Testis (tissue), 3 donors: ENCODE results near the gene PARL. TPM values are rescaled to one million over a fixed set of nuclear protein-coding genes. Genes with fewer than 3 reads are reported as not detected.

ENCODE experiments used
- DNase-seq: peaks from one replicate; pipeline ENCODE4 v3.0.0-alpha.2; 2019
- H3K27ac ChIP-seq, 2 donors: fragments of 200-600 bp; sonication (generic); one replicate each; pipeline ENCODE4 v1.5.1; 2019
- H3K27me3 ChIP-seq: fragments of 200-600 bp; sonication (generic); one replicate; pipeline ENCODE4 v1.5.1; 2019
- H3K36me3 ChIP-seq: fragments of 200-600 bp; sonication (generic); one replicate; pipeline ENCODE4 v1.5.1; 2017; ENCODE audit warnings: low read depth; ENCODE audit errors: missing control alignments
- H3K4me1 ChIP-seq: fragments of 200-600 bp; sonication (generic); one replicate; pipeline ENCODE4 v1.5.1; 2019
- H3K4me3 ChIP-seq, 2 donors: fragments of 200-600 bp; sonication (generic); one replicate each; pipeline ENCODE4 v1.5.1; 2017 to 2019
- H3K9me3 ChIP-seq: fragments of 200-600 bp; sonication (generic); one replicate; pipeline ENCODE4 v1.5.1; 2017
- POLR2A ChIP-seq: fragments of 450-650 bp; IDR thresholded peaks from one replicate; pipeline ENCODE4 v1.6.1; 2017; ENCODE audit warnings: antibody characterized with exemption, mild to moderate bottlenecking, moderate library complexity
- WGBS, 2 donors: methylation state at CpG; one replicate each; pipeline ENCODE4 v1.1.5; 2018; 5-methylcytosine and 5-hydroxymethylcytosine counted together
- intact Hi-C: fragments of 100-400 bp; cut with DNase I; formaldehyde crosslinking; loops from one replicate; pipeline ENCODE4 v1.15.1; 2023; ENCODE audit warnings: low total_unique reads
- polyA plus RNA-seq: library from polyadenylated mRNA; stranded (reverse); fragments of 350-450 nt; fragmentation: Illumina TruSeq; extraction: RNeasy Lipid Tissue Mini Kit (QIAGEN cat#74804); gene quantifications from one replicate; pipeline ENCODE4 v1.2.3, GENCODE V29; 2014; ENCODE audit warnings: low read depth, low replicate concordance; ENCODE audit not compliant: insufficient read depth
- total RNA-seq, 2 donors: library from RNA; depleted of rRNA; stranded (reverse); fragments of >200 nt; gene quantifications; one replicate each; pipeline ENCODE4 v1.2.3, GENCODE V29; 2016
- TF ChIP-seq, protein P1 (sequence below), 3 experiments: fragments of 450-650 bp in 2 of 3; fragments of 200-600 bp in 1 of 3; sonication (generic) in 1 of 3; IDR thresholded peaks; one replicate each; pipeline ENCODE4 v1.5.1; 2016 to 2019; ENCODE audit warnings: antibody characterized with exemption in 3 of 3, mild to moderate bottlenecking in 2 of 3, moderate library complexity in 1 of 3

The PARL gene
- total and polyA plus RNA-seq, 3 donors from 2014 or later, result 55.5 to 64.2 (median 57.6) TPM

DNA sequence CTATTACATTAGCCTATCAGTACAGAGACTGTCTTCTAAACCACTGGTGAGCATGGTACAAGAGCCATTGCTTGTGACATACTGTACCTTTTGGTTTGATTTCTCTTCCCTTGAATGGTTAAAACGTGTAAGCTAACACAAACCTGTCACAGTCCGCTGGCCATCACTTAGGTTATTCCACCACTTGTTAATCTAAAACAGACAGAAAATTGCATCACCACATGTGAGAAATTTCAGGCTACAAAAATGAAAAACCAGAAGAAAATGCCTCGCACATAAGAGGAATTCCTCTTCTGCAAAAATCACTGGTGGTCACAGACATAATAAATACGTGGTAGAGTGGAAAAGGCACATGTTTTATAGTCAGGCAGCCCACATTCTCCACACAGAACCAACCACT, 22.1 kb downstream of the PARL start:
- Histone ChIP-seq H3K9me3 (no peaks in the 10 kb centered on the region), H3K36me3 (no peaks in the 10 kb centered on the region), H3K27ac (no peak overlapping the region), H3K4me3 (no peak overlapping the region), H3K4me1 (no peaks in the 10 kb centered on the region), H3K27me3 (no peaks in the 10 kb centered on the region)
- no peak for DNase-seq
- WGBS, 2 donors, result 92 to 93% methylated on average over 4 of the region's 4 CpGs
- intact Hi-C loops, result no loop called here
- TF ChIP-seq, protein P1, sequence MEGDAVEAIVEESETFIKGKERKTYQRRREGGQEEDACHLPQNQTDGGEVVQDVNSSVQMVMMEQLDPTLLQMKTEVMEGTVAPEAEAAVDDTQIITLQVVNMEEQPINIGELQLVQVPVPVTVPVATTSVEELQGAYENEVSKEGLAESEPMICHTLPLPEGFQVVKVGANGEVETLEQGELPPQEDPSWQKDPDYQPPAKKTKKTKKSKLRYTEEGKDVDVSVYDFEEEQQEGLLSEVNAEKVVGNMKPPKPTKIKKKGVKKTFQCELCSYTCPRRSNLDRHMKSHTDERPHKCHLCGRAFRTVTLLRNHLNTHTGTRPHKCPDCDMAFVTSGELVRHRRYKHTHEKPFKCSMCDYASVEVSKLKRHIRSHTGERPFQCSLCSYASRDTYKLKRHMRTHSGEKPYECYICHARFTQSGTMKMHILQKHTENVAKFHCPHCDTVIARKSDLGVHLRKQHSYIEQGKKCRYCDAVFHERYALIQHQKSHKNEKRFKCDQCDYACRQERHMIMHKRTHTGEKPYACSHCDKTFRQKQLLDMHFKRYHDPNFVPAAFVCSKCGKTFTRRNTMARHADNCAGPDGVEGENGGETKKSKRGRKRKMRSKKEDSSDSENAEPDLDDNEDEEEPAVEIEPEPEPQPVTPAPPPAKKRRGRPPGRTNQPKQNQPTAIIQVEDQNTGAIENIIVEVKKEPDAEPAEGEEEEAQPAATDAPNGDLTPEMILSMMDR (IDR thresholded peaks at IDR 0.05), result no peak
- TF ChIP-seq POLR2A, result no peak

- H3K36me3 ChIP-seq, result no peaks in the 10 kb centered on the region
- H3K4me3 ChIP-seq, result no peak overlapping the region
- DNase-seq, result no peak
- intact Hi-C loops, result no loop called here
- H3K4me1 ChIP-seq, result no peaks in the 10 kb centered on the region
- H3K9me3 ChIP-seq, result no peaks in the 10 kb centered on the region
- WGBS, 2 donors, result 88 to 97% methylated on average over 3 of the region's 3 CpGs
- no peak overlapping the region for H3K27ac ChIP-seq
- H3K27me3 ChIP-seq, result no peaks in the 10 kb centered on the region
- TF ChIP-seq POLR2A, result no peak
- TF ChIP-seq, protein P1 (IDR thresholded peaks at IDR 0.05), result no peak
Measured at GRCh38 chr3:183857863-183858262, 26.8 kb downstream of the PARL start.

- TF ChIP-seq, protein P1 (IDR thresholded peaks at IDR 0.05), result no peak
- no peak for TF ChIP-seq POLR2A
- 83 to 89% methylated on average over 4 of the region's 4 CpGs for WGBS, 2 donors
- H3K4me3 ChIP-seq, result no peak overlapping the region
- intact Hi-C loops, result no loop called here
- H3K36me3 ChIP-seq, result no peaks in the 10 kb centered on the region
- H3K27ac ChIP-seq, result no peak overlapping the region
- DNase-seq, result no peak
- H3K9me3 ChIP-seq, result no peaks in the 10 kb centered on the region
- H3K27me3 ChIP-seq, result no peaks in the 10 kb centered on the region
- H3K4me1 ChIP-seq, result no peaks in the 10 kb centered on the region
Measured at GRCh38 chr3:183854318-183855035, 30.2 kb downstream of the PARL start.

DNA sequence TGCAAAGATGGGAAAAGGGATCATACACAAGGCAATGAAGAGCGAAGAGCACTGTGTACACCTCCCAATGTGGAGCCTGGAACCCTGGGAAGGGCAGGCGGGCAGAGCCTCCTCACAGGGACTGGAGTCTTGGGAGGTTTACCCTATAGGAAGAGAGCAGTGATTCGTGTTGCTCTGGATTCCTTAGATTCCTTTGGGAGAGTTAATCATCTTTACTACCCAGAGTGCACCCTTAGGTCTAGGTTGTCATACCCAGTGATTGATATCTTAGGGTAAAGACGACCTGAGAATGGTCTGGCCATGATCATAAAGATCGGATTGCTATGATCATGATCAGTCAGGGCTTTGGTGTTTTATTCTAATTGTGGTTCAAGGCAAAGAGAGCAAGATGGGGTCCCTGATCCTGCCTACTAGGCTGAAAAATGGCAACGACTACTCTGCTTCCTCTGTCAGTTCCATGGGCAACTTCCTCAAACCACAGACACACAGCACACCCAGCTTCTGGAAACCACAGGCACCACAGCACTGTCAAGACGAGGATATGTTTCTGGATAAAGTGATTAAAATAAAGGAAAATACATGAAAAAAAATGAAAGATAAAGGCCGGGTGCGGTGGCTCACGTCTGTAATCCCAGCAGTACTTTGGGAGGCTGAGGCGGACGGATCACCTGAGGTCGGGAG, 38.9 kb downstream of the PARL start:
- H3K9me3 ChIP-seq, result no peaks in the 10 kb centered on the region
- no peak overlapping the region for H3K4me3 ChIP-seq
- no peak overlapping the region for H3K27ac ChIP-seq
- WGBS, 2 donors, result 86 to 88% methylated on average over 13 of the region's 13 CpGs
- no peak for DNase-seq
- H3K36me3 ChIP-seq, result no peaks in the 10 kb centered on the region
- TF ChIP-seq POLR2A, result no peak
- TF ChIP-seq, protein P1 (IDR thresholded peaks at IDR 0.05), result no peak
- H3K27me3 ChIP-seq, result no peaks in the 10 kb centered on the region
- H3K4me1 ChIP-seq, result no peaks in the 10 kb centered on the region
- intact Hi-C loops, result no loop called here
